GM06990 (cell line): Measurements from ENCODE around the gene SH3TC1.

ENCODE experiments used
- DNase-seq: peaks from one replicate; pipeline ENCODE4 v3.0.0-alpha.2; 2011; ENCODE audit not compliant: insufficient read length; ENCODE audit errors: extremely low read depth
- H3K27me3 ChIP-seq: replicated peaks from 2 replicates; pipeline ENCODE4 v1.6.0; 2011; ENCODE audit warnings: low read length; ENCODE audit not compliant: control insufficient read depth, insufficient read depth
- H3K36me3 ChIP-seq: 2 replicates; pipeline ENCODE4 v1.5.1; 2011; ENCODE audit warnings: low read length; ENCODE audit not compliant: control insufficient read depth, insufficient read depth
- H3K4me3 ChIP-seq: replicated peaks from 2 replicates; pipeline ENCODE4 v1.5.1; 2011; ENCODE audit warnings: low read depth, mild to moderate bottlenecking, control low read depth, low read length
- TF ChIP-seq, protein P1 (sequence below): IDR thresholded peaks from 2 replicates; pipeline ENCODE4 v1.5.1; 2011; ENCODE audit warnings: low read length, control low read depth, mild to moderate bottlenecking, inconsistent platforms; ENCODE audit not compliant: insufficient read depth, poor library complexity, severe bottlenecking

SH3TC1 gene

GRCh38 chr4:8236106-8236919 is 37.2 kb downstream of the SH3TC1 start:
- no peaks in the 10 kb centered on the region for H3K27me3 ChIP-seq
- TF ChIP-seq, protein P1, sequence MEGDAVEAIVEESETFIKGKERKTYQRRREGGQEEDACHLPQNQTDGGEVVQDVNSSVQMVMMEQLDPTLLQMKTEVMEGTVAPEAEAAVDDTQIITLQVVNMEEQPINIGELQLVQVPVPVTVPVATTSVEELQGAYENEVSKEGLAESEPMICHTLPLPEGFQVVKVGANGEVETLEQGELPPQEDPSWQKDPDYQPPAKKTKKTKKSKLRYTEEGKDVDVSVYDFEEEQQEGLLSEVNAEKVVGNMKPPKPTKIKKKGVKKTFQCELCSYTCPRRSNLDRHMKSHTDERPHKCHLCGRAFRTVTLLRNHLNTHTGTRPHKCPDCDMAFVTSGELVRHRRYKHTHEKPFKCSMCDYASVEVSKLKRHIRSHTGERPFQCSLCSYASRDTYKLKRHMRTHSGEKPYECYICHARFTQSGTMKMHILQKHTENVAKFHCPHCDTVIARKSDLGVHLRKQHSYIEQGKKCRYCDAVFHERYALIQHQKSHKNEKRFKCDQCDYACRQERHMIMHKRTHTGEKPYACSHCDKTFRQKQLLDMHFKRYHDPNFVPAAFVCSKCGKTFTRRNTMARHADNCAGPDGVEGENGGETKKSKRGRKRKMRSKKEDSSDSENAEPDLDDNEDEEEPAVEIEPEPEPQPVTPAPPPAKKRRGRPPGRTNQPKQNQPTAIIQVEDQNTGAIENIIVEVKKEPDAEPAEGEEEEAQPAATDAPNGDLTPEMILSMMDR, result no peak
- no peak for DNase-seq
- no peak overlapping the region for H3K4me3 ChIP-seq
- peaks cover 38% of the 10 kb centered on the region for H3K36me3 ChIP-seq

DNA sequence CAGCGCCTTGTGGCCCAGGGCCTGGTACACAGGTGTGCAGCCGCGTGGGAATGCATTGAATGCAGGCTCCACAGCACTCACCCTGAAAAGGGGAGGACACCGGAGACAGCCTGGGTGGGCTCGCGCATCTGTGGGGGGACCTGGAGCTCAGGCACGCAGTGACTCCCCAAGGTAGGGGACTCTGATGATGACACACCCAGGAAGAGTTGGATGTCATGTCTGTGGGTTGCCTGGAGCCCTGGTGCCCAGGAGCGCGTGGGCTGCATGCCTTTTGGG is 37.8 kb downstream of the SH3TC1 start:
- H3K27me3 ChIP-seq, result no peaks in the 10 kb centered on the region
- TF ChIP-seq, protein P1, result no peak
- DNase-seq, result no peak
- H3K4me3 ChIP-seq, result no peak overlapping the region
- H3K36me3 ChIP-seq, result peaks cover 41% of the 10 kb centered on the region

DNA sequence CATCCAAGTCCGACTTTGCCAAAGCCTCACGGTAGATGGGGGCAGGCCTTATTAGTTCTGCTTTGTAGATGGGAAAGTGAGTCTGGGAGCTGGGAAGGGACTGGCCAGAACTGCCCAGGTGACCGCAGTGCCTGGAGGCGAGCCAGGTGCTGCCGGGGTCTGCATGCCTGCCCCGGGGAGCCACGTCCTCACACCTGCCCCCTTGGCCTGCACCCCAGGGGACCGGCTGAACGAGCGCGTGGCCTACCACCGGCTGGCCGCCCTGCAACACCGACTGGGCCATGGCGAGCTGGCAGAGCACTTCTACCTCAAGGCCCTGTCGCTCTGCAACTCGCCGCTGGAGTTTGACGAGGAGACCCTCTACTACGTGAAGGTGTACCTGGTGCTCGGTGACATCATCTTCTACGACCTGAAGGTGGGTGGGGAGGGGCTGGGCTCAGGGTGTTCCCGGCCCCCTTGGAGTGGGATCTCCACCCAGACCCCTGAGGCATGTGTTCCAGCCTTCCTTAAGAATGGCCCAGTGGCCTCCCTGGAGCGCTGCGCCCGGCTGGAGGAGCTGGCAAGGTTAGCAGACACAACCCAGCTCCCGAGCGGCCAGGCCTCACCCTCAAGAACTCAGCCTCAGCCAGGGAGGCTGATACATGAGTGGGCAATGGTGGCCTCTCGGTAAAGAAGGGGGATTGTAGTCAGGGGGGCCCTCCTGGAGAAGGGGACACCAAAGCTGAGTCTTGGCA is 38.3 kb downstream of the SH3TC1 start:
- TF ChIP-seq, protein P1, result no peak
- no peaks in the 10 kb centered on the region for H3K27me3 ChIP-seq

GRCh38 chr4:8238036-8238511 is 39.0 kb downstream of the SH3TC1 start:
- no peak for DNase-seq
- TF ChIP-seq, protein P1, result no peak
- H3K27me3 ChIP-seq, result no peaks in the 10 kb centered on the region
- H3K36me3 ChIP-seq, result peaks cover 36% of the 10 kb centered on the region
- H3K4me3 ChIP-seq, result no peak overlapping the region

More for the DNA sequence above, 38.3 kb downstream of the SH3TC1 start:
- Histone ChIP-seq H3K4me3 (no peak overlapping the region), H3K36me3 (peaks cover 40% of the 10 kb centered on the region)
- DNase-seq, result no peak

- Histone ChIP-seq H3K4me3 (no peak overlapping the region), H3K36me3 (peaks cover 33% of the 10 kb centered on the region), H3K27me3 (no peaks in the 10 kb centered on the region)
- no peak for DNase-seq
- TF ChIP-seq, protein P1, result peak; percentile 56
Observed at GRCh38 chr4:8238515-8239053, 39.5 kb downstream of the SH3TC1 start.
